H1 (cell line): ENCODE data around the gene ATP6V0E2. TPM values are rescaled to one million over a fixed set of nuclear protein-coding genes. Genes with fewer than 3 reads are reported as not detected.

Experiments used
- CTCF ChIA-PET: fragments of 300-600 bp; sonication (Branson Sonifier 250); formaldehyde crosslinking; loops from one replicate; lab custom pipeline; 2021; ENCODE audit not compliant: partially characterized antibody; lab: Charles Lee
- POLR2A ChIA-PET: fragments of 300-600 bp; sonication (Branson Sonifier 250); formaldehyde crosslinking; loops from one replicate; lab custom pipeline; 2021; ENCODE audit warnings: inconsistent platforms; ENCODE audit not compliant: partially characterized antibody; lab: Charles Lee
- DNase-seq, 2 experiments: peaks; one replicate each; pipeline versions ENCODE4 v3.0.0 to v3.0.0-alpha.2; 2010 to 2022; ENCODE audit warnings: low spot score in 2 of 2, low read depth in 1 of 2, mixed read lengths in 1 of 2
- FAIRE-seq: peaks from 2 replicates; lab custom pipeline; 2011; peaks lifted over from hg19 to GRCh38; lab: Jason Lieb, UNC
- H2AFZ ChIP-seq: 2 replicates; pipeline ENCODE4 v1.8.1; 2012; ENCODE audit warnings: low read length, inconsistent platforms
- H2AK5ac ChIP-seq: 2 replicates; pipeline ENCODE4 v1.6.1; 2013; ENCODE audit warnings: low read depth, low read length
- H2BK120ac ChIP-seq: replicated peaks from 2 replicates; pipeline ENCODE3; 2013; ENCODE audit warnings: low read depth, low read length, inconsistent platforms
- H2BK12ac ChIP-seq: 2 replicates; pipeline ENCODE4 v1.6.1; 2013; ENCODE audit warnings: low read depth, low read length
- H2BK15ac ChIP-seq: 2 replicates; pipeline ENCODE4 v1.6.1; 2013; ENCODE audit warnings: low read length
- H2BK20ac ChIP-seq: 2 replicates; pipeline ENCODE4 v1.6.1; 2013; ENCODE audit warnings: low read length
- H2BK5ac ChIP-seq: 2 replicates; pipeline ENCODE4 v1.6.1; 2013; ENCODE audit warnings: low read depth, low read length
- H3K14ac ChIP-seq: 2 replicates; pipeline ENCODE4 v1.6.1; 2013; ENCODE audit warnings: inconsistent platforms; ENCODE audit not compliant: insufficient read length
- H3K18ac ChIP-seq: 2 replicates; pipeline ENCODE4 v1.6.1; 2013; ENCODE audit warnings: low read length; ENCODE audit errors: extremely low read depth
- H3K23ac ChIP-seq: 2 replicates; pipeline ENCODE4 v1.6.1; 2013; ENCODE audit warnings: inconsistent platforms; ENCODE audit not compliant: insufficient read length
- H3K23me2 ChIP-seq: 2 replicates; pipeline ENCODE4 v1.6.1; 2013; ENCODE audit warnings: low read depth, low read length
- H3K27ac ChIP-seq: 2 replicates; pipeline ENCODE4 v1.6.1; 2011; ENCODE audit warnings: low read depth, low read length, inconsistent platforms
- H3K27me3 ChIP-seq, 4 experiments: replicated peaks in 1 of 4; 1 replicate in 1 of 4; 2 replicates in 3 of 4; pipeline versions ENCODE4 v1.6.1 to v1.8.1; 2011 to 2013; ENCODE audit warnings: low read length in 3 of 4, mild to moderate bottlenecking in 3 of 4, inconsistent platforms in 2 of 4, mixed read lengths in 2 of 4, moderate library complexity in 1 of 4; ENCODE audit not compliant: control insufficient read depth in 3 of 4, insufficient read depth in 3 of 4; ENCODE audit errors: extremely low read depth in 1 of 4
- H3K36me3 ChIP-seq, 4 experiments: 2 replicates each; pipeline versions ENCODE4 v1.6.1 to v1.8.1; 2011 to 2013; ENCODE audit warnings: mild to moderate bottlenecking in 4 of 4, low read length in 3 of 4, moderate library complexity in 2 of 4, control low read depth in 1 of 4, inconsistent platforms in 1 of 4; ENCODE audit not compliant: insufficient read depth in 4 of 4, control insufficient read depth in 2 of 4
- H3K4ac ChIP-seq: replicated peaks from 2 replicates; pipeline ENCODE3; 2013; ENCODE audit warnings: low read length, low read depth, mixed read lengths, inconsistent platforms; ENCODE audit not compliant: insufficient read length
- H3K4me1 ChIP-seq, 4 experiments: replicated peaks in 1 of 4; 1 replicate in 1 of 4; 2 replicates in 3 of 4; pipeline versions ENCODE4 v1.6.1 to v1.8.1; 2011 to 2013; ENCODE audit warnings: low read length in 3 of 4, inconsistent platforms in 2 of 4, mixed read lengths in 1 of 4; ENCODE audit not compliant: insufficient read depth in 4 of 4, control insufficient read depth in 3 of 4
- H3K4me2 ChIP-seq, 2 experiments: 2 replicates each; pipeline versions ENCODE4 v1.6.1 to v1.8.1; 2011 to 2013; ENCODE audit warnings: low read depth in 2 of 2, low read length in 2 of 2, control low read depth in 1 of 2, inconsistent platforms in 1 of 2, mild to moderate bottlenecking in 1 of 2; ENCODE audit not compliant: insufficient read depth in 1 of 2
- H3K4me3 ChIP-seq, 4 experiments: fragments of 200-600, 300-600 bp in 1 of 4; sonication (generic), shearing (Covaris generic), sonication (Bioruptor Twin) in 1 of 4; 2 replicates each; pipeline versions ENCODE4 v1.5.1 to v1.8.1; 2011 to 2016; ENCODE audit warnings: low read length in 4 of 4, low read depth in 3 of 4, control low read depth in 2 of 4, inconsistent platforms in 2 of 4, mild to moderate bottlenecking in 2 of 4, mixed read lengths in 1 of 4, moderate library complexity in 1 of 4; ENCODE audit not compliant: insufficient read depth in 2 of 4; ENCODE audit errors: extremely low read depth in 1 of 4
- H3K56ac ChIP-seq: replicated peaks from 2 replicates; pipeline ENCODE3; 2013; ENCODE audit warnings: low read depth, mild to moderate bottlenecking, mixed read lengths, low read length, inconsistent platforms; ENCODE audit not compliant: insufficient read length
- H3K79me1 ChIP-seq: 2 replicates; pipeline ENCODE4 v1.6.1; 2013; ENCODE audit warnings: low read depth, low read length, control low read depth
- H3K79me2 ChIP-seq, 2 experiments: 2 replicates each; pipeline versions ENCODE4 v1.6.1 to v1.8.1; 2012 to 2013; ENCODE audit warnings: low read length in 2 of 2, mild to moderate bottlenecking in 2 of 2, inconsistent platforms in 1 of 2; ENCODE audit not compliant: insufficient read depth in 2 of 2, control insufficient read depth in 1 of 2
- H3K9ac ChIP-seq, 4 experiments: replicated peaks in 1 of 4; 1 replicate in 1 of 4; 2 replicates in 3 of 4; pipeline versions ENCODE4 v1.6.1 to v1.8.1; 2011 to 2013; ENCODE audit warnings: low read depth in 3 of 4, low read length in 3 of 4, control low read depth in 2 of 4, mild to moderate bottlenecking in 2 of 4, moderate library complexity in 2 of 4, inconsistent platforms in 1 of 4; ENCODE audit errors: extremely low read depth in 1 of 4
- H3K9me3 ChIP-seq, 2 experiments: 2 replicates each; pipeline versions ENCODE4 v1.6.1 to v1.8.1; 2012 to 2013; ENCODE audit warnings: mild to moderate bottlenecking in 2 of 2, moderate library complexity in 2 of 2, control low read depth in 1 of 2, inconsistent platforms in 1 of 2, low read depth in 1 of 2, low read length in 1 of 2, mixed read lengths in 1 of 2; ENCODE audit not compliant: insufficient read depth in 2 of 2
- H4K20me1 ChIP-seq, 2 experiments: replicated peaks in 1 of 2; 2 replicates each; pipeline versions ENCODE3 to v1.8.1; 2011 to 2013; ENCODE audit warnings: inconsistent platforms in 2 of 2, low read length in 2 of 2, mild to moderate bottlenecking in 1 of 2; ENCODE audit not compliant: insufficient read depth in 2 of 2, control insufficient read depth in 1 of 2
- H4K5ac ChIP-seq: 2 replicates; pipeline ENCODE4 v1.6.1; 2013; ENCODE audit warnings: low read length, low read depth, mixed read lengths, inconsistent platforms; ENCODE audit not compliant: insufficient read length
- H4K8ac ChIP-seq: 2 replicates; pipeline ENCODE4 v1.8.0; 2013; ENCODE audit warnings: mild to moderate bottlenecking, moderate library complexity, low read length, inconsistent platforms; ENCODE audit not compliant: insufficient read depth; ENCODE audit errors: extremely low read depth
- H4K91ac ChIP-seq: replicated peaks from 2 replicates; pipeline ENCODE3; 2013; ENCODE audit warnings: low read length, mixed read lengths, inconsistent platforms; ENCODE audit not compliant: insufficient read length
- BACH1 ChIP-seq: IDR thresholded peaks from 2 replicates; pipeline ENCODE4 v1.6.1; 2012; ENCODE audit warnings: low read length, improper control_type of control experiment
- CEBPB ChIP-seq: IDR thresholded peaks from 2 replicates; pipeline ENCODE4 v1.6.1; 2012; ENCODE audit warnings: low read depth, low read length
- CHD1 ChIP-seq: IDR thresholded peaks from 2 replicates; pipeline ENCODE4 v1.6.1; 2012; ENCODE audit warnings: low read depth, low read length, improper control_type of control experiment
- EGR1 ChIP-seq: IDR thresholded peaks from 2 replicates; pipeline ENCODE4 v1.6.1; 2011; ENCODE audit warnings: low read depth, low read length, borderline replicate concordance
- MAX ChIP-seq: IDR thresholded peaks from 2 replicates; pipeline ENCODE4 v1.6.1; 2012; ENCODE audit warnings: inconsistent platforms
- NANOG ChIP-seq: IDR thresholded peaks from 2 replicates; pipeline ENCODE4 v1.6.1; 2011; ENCODE audit warnings: low read length, low read depth, mild to moderate bottlenecking, inconsistent platforms; ENCODE audit not compliant: insufficient read depth, poor library complexity, severe bottlenecking
- SRF ChIP-seq: IDR thresholded peaks from 2 replicates; pipeline ENCODE4 v1.6.1; 2011; ENCODE audit warnings: mild to moderate bottlenecking, low read depth, low read length, moderate library complexity
- TAF7 ChIP-seq: optimal IDR thresholded peaks from 2 replicates; pipeline ENCODE3; 2011; ENCODE audit warnings: low read depth, mild to moderate bottlenecking, inconsistent platforms, low read length, moderate library complexity, borderline replicate concordance
- WGBS, 2 experiments: shearing (Covaris generic) in 1 of 2; methylation state at CpG; one replicate each; pipeline versions ENCODE4 v1.1.6 to v1.1.7; 2013 to 2015; ENCODE audit warnings: low lambda C conversion rate in 2 of 2, mixed read lengths in 2 of 2, inconsistent platforms in 1 of 2, low coverage in 1 of 2, missing lambda C conversion rate in 1 of 2; ENCODE audit not compliant: insufficient replicate concordance in 2 of 2, insufficient coverage in 1 of 2, insufficient read length in 1 of 2; ENCODE audit errors: extremely low coverage in 1 of 2, missing lambda C conversion rate in 1 of 2; 5-methylcytosine and 5-hydroxymethylcytosine counted together
- polyA plus RNA-seq, 7 experiments: library from polyadenylated mRNA; depleted of rRNA in 3 of 7; stranded (reverse) in 5 of 7; unstranded in 2 of 7; fragments of >200 nt in 5 of 7; fragments of 200-250 nt in 2 of 7; gene quantifications; 1 replicate in 5 of 7; 2 replicates in 1 of 7; 4 replicates in 1 of 7; pipeline versions ENCODE4 v1.2.1 to v1.2.3, GENCODE V29; 2011 to 2013; ENCODE audit warnings: missing spikeins in 2 of 7, mixed read lengths in 2 of 7
- total RNA-seq: library from RNA; stranded (reverse); fragmentation: NEBNext Ultra II Directional; extraction: Animal tissue kit (Norgen Biotek cat#: 25700); gene quantifications from 2 replicates; pipeline ENCODE4 v1.2.1, GENCODE V29; 2021
- TF ChIP-seq, protein P1 (sequence below), 3 experiments: IDR thresholded peaks; 1 replicate in 2 of 3; 2 replicates in 1 of 3; pipeline versions ENCODE4 v1.5.1 to v1.6.1; 2011; ENCODE audit warnings: low read length in 3 of 3, mild to moderate bottlenecking in 3 of 3, inconsistent platforms in 2 of 3, low read depth in 1 of 3, moderate library complexity in 1 of 3; ENCODE audit not compliant: insufficient read depth in 1 of 3; ENCODE audit errors: control extremely low read depth in 1 of 3

ATP6V0E2 gene
- total and polyA plus RNA-seq, 2 of the 8 experiments (the other 6 are each of a cell fraction or from before 2014, with no cell fraction given): 26.1 to 47.9 TPM

- Histone ChIP-seq H4K20me1 (no peaks in the 10 kb centered on the region), H3K23me2 (no peaks in the 10 kb centered on the region), H3K79me1 (no peaks in the 10 kb centered on the region), H2AFZ (no peak overlapping the region), H3K56ac (no peak overlapping the region), H3K4me1 (no peaks in the 10 kb centered on the region), H3K23ac (no peak overlapping the region), H3K4me2 (no peak overlapping the region), H3K79me2 (no peaks in the 10 kb centered on the region), H3K4ac (no peak overlapping the region), H2BK12ac (no peak overlapping the region), H4K8ac (no peak overlapping the region), H3K36me3 (peaks cover 0 to 3% (median 0%) of the 10 kb centered on the region in 4 experiments; a peak in 2 of 8 replicates), H3K14ac (no peak overlapping the region), H2BK5ac (no peak overlapping the region), H3K27me3 (no peaks in the 10 kb centered on the region), H4K5ac (no peak overlapping the region), H2BK15ac (no peak overlapping the region), H2BK20ac (no peak overlapping the region), H3K9ac (no peak overlapping the region), H2AK5ac (no peak overlapping the region), H3K18ac (no peak overlapping the region), H2BK120ac (no peak overlapping the region), H3K27ac (no peak overlapping the region), H3K9me3 (no peaks in the 10 kb centered on the region), H4K91ac (no peak overlapping the region), H3K4me3 (no peak overlapping the region)
- WGBS, 2 experiments: 85% methylated on average over 10 of the region's 11 CpGs; no CpG with 5 or more reads in 1 of the 2 experiments
- DNase-seq: no peak
- POLR2A ChIA-PET: interaction anchor here (1.0 kb wide), 1 partner anchor 8 kb away, joined by 4 read pairs; no protein-coding TSS in a partner anchor
- FAIRE-seq: no peak
- CTCF ChIA-PET: interaction anchor here (0.8 to 5.1 kb wide), 5 partner anchors 10 to 70 kb away, joined by 3 to 34 read pairs (median 4); no protein-coding TSS in a partner anchor
- TF ChIP-seq BACH1 (no peak), SRF (no peak), CHD1 (no peak), EGR1 (no peak), CEBPB (no peak), NANOG (no peak), MAX (no peak), TAF7 (no peak)
- TF ChIP-seq, protein P1, sequence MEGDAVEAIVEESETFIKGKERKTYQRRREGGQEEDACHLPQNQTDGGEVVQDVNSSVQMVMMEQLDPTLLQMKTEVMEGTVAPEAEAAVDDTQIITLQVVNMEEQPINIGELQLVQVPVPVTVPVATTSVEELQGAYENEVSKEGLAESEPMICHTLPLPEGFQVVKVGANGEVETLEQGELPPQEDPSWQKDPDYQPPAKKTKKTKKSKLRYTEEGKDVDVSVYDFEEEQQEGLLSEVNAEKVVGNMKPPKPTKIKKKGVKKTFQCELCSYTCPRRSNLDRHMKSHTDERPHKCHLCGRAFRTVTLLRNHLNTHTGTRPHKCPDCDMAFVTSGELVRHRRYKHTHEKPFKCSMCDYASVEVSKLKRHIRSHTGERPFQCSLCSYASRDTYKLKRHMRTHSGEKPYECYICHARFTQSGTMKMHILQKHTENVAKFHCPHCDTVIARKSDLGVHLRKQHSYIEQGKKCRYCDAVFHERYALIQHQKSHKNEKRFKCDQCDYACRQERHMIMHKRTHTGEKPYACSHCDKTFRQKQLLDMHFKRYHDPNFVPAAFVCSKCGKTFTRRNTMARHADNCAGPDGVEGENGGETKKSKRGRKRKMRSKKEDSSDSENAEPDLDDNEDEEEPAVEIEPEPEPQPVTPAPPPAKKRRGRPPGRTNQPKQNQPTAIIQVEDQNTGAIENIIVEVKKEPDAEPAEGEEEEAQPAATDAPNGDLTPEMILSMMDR (IDR thresholded peaks at IDR 0.05; ENCODE audit: control extremely low read depth in 1 of 3, insufficient read depth in 1 of 3, low read depth in 1 of 3, low read length in 3 of 3): no peak
These were observed 6.9 kb upstream of the ATP6V0E2 start for GRCh38 chr7:149866779-149867447.
